Ishikawa (cell line): ENCODE data around the gene RFK.

Experiments
- CEBPB ChIP-seq: IDR thresholded peaks from 2 replicates; pipeline ENCODE4 v1.6.1; 2012
- CREB1 ChIP-seq: IDR thresholded peaks from 2 replicates; pipeline ENCODE4 v1.6.1; 2012; ENCODE audit warnings: low read depth
- EGR1 ChIP-seq: IDR thresholded peaks from 2 replicates; pipeline ENCODE4 v1.6.1; 2012
- EP300 ChIP-seq: IDR thresholded peaks from 2 replicates; pipeline ENCODE4 v1.6.1; 2012; ENCODE audit warnings: borderline replicate concordance
- NFIC ChIP-seq: IDR thresholded peaks from 2 replicates; pipeline ENCODE4 v1.6.1; 2012
- RAD21 ChIP-seq: IDR thresholded peaks from 2 replicates; pipeline ENCODE4 v1.6.1; 2012; ENCODE audit warnings: low read depth
- TCF12 ChIP-seq: IDR thresholded peaks from 2 replicates; pipeline ENCODE4 v1.6.1; 2012; ENCODE audit warnings: low read depth
- TEAD4 ChIP-seq: IDR thresholded peaks from 2 replicates; pipeline ENCODE4 v1.6.1; 2012
- YY1 ChIP-seq: IDR thresholded peaks from 2 replicates; pipeline ENCODE4 v1.6.1; 2012; ENCODE audit warnings: low read depth

- TF ChIP-seq CEBPB (no peak), RAD21 (no peak), EP300 (no peak), TEAD4 (no peak), CREB1 (no peak), NFIC (no peak), EGR1 (no peak), TCF12 (no peak), YY1 (no peak)
Measured at GRCh38 chr9:76404401-76404800, 10.2 kb upstream of the RFK start.
